Stomach (tissue), 9 donors: ENCODE results near the gene CEBPB. TPM values are rescaled to one million over a fixed set of nuclear protein-coding genes. Genes with fewer than 3 reads are reported as not detected.

Source experiments
- DNase-seq, 2 donors: peaks; one replicate each; pipeline versions ENCODE4 v3.0.0 to v3.0.0-alpha.2; 2013 to 2019
- H3K27ac ChIP-seq, 5 donors: fragments of 200-600 bp in 4 of 5; sonication (generic) in 4 of 5; one replicate each; pipeline ENCODE4 v1.5.1; 2013 to 2019; ENCODE audit warnings: mild to moderate bottlenecking in 1 of 5, moderate library complexity in 1 of 5
- H3K27me3 ChIP-seq, 3 donors: fragments of 200-600 bp; sonication (generic); one replicate each; pipeline ENCODE4 v1.5.1; 2017 to 2019; ENCODE audit warnings: mixed run types in 1 of 3
- H3K36me3 ChIP-seq, 4 donors: fragments of 200-600 bp; sonication (generic); 1 replicate in 3 of 4; 2 replicates in 1 of 4; pipeline ENCODE4 v1.5.1; 2016 to 2019
- H3K4me1 ChIP-seq, 4 donors: fragments of 200-600 bp; sonication (generic); one replicate each; pipeline ENCODE4 v1.5.1; 2016 to 2019
- H3K4me3 ChIP-seq, 4 donors: fragments of 200-600 bp; sonication (generic) in 3 of 4; one replicate each; pipeline ENCODE4 v1.5.1; 2016 to 2019; ENCODE audit warnings: mild to moderate bottlenecking in 1 of 4
- H3K9me3 ChIP-seq, 4 donors: fragments of 200-600 bp; sonication (generic); one replicate each; pipeline ENCODE4 v1.5.1; 2016 to 2019
- EP300 ChIP-seq: sonication (generic); formaldehyde crosslinking; IDR thresholded peaks from one replicate; pipeline ENCODE4 v1.6.1; 2017; ENCODE audit warnings: antibody characterized with exemption
- POLR2A ChIP-seq, 4 donors: fragments of 450-650 bp; IDR thresholded peaks; one replicate each; pipeline ENCODE4 v1.6.1; 2016; ENCODE audit warnings: antibody characterized with exemption in 4 of 4, control low read depth in 2 of 4, mild to moderate bottlenecking in 1 of 4, moderate library complexity in 1 of 4
- POLR2AphosphoS5 ChIP-seq, 3 donors: sonication (generic); formaldehyde crosslinking; IDR thresholded peaks; one replicate each; pipeline ENCODE4 v1.6.1; 2016; ENCODE audit warnings: antibody characterized with exemption in 3 of 3
- WGBS, 5 donors: extraction: QIAGEN DNeasy Blood & Tissue Kit in 3 of 5; methylation state at CpG; one replicate each; pipeline versions ENCODE4 v1.1.5 to v1.1.7; 2013 to 2018; 5-methylcytosine and 5-hydroxymethylcytosine counted together
- intact Hi-C: fragments of 100-400 bp; cut with DNase I; formaldehyde crosslinking; loops from one replicate; pipeline ENCODE4 v1.15.1; 2023; ENCODE audit warnings: low total_unique reads
- polyA plus RNA-seq, 3 donors: library from polyadenylated mRNA; stranded (reverse); fragments of 200-250 nt; gene quantifications; one replicate each; pipeline ENCODE4 v1.2.3, GENCODE V29; 2013
- total RNA-seq, 5 donors: library from RNA; depleted of rRNA; stranded (reverse); fragments of >200 nt; gene quantifications; one replicate each; pipeline versions ENCODE4 v1.1.0 to v1.2.3, GENCODE V29; 2014 to 2016
- TF ChIP-seq, protein P1 (sequence below), 7 experiments: fragments of 450-650 bp in 4 of 7; fragments of 200-600 bp in 3 of 7; sonication (generic) in 3 of 7; IDR thresholded peaks; one replicate each; pipeline ENCODE4 v1.5.1; 2016 to 2019; ENCODE audit warnings: antibody characterized with exemption in 7 of 7, control low read depth in 2 of 7, mild to moderate bottlenecking in 1 of 7
- donor health status: healthy with polysubstance abuse.
- donor health status: Bipolar disorder and iron deficiency.
- donor health status: healthy.

CEBPB gene
- total and polyA plus RNA-seq, 8 donors = 21.1 to 200 (median 36.5) TPM

DNA sequence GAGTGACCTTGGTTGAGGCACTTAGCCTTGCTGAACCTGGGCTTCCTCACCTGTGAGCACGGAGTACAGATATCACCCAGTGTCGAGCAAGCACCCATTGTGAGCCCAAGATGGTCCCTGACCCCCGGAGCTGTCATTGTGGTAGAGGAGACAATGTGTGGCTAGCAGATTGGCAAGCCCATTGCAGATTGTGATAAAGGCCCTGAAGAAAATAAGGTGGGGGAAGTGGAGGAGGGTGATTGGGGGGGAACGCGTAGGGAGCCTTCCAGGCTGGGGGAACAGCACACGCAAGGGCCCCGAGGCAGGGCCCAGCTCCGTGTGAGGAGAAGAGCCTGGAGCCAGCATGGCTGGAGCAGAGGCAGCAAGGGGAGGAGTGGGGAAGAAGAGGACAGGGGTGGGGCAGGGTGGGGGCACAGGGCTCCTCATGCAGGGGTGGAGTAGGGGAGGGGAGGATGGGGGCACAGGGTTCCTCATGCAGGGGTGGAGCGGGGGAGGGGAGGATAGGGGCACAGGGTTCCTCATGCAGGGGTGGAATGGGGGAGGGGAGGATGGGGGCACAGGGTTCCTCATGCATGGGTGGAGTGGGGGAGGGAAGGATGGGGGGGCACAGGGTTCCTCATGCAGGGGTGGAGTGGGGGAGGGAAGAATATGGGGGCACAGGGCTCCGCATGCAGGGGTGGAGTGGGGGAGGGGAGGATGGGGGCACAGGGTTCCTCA lies 7.0 kb downstream of the CEBPB start:
- DNase-seq = no peak
- TF ChIP-seq POLR2AphosphoS5 (IDR thresholded peaks at IDR 0.05) (no peak), POLR2A (IDR thresholded peaks at IDR 0.05) (no peak), EP300 (no peak)
- TF ChIP-seq, protein P1, sequence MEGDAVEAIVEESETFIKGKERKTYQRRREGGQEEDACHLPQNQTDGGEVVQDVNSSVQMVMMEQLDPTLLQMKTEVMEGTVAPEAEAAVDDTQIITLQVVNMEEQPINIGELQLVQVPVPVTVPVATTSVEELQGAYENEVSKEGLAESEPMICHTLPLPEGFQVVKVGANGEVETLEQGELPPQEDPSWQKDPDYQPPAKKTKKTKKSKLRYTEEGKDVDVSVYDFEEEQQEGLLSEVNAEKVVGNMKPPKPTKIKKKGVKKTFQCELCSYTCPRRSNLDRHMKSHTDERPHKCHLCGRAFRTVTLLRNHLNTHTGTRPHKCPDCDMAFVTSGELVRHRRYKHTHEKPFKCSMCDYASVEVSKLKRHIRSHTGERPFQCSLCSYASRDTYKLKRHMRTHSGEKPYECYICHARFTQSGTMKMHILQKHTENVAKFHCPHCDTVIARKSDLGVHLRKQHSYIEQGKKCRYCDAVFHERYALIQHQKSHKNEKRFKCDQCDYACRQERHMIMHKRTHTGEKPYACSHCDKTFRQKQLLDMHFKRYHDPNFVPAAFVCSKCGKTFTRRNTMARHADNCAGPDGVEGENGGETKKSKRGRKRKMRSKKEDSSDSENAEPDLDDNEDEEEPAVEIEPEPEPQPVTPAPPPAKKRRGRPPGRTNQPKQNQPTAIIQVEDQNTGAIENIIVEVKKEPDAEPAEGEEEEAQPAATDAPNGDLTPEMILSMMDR (IDR thresholded peaks at IDR 0.05) = no peak
- H3K27me3 ChIP-seq = no peaks in the 10 kb centered on the region
- no peak overlapping the region for H3K4me3 ChIP-seq
- peaks cover 0 to 4% (median 2%) of the 10 kb centered on the region in 4 donors for H3K9me3 ChIP-seq
- peaks cover 10 to 31% (median 18%) of the 10 kb centered on the region in 4 donors for H3K36me3 ChIP-seq
- 62 to 89% (median 80%) methylated on average over 9 to 10 of the region's 10 CpGs for WGBS, 5 donors
- peak overlapping the region in 2 of 5 donors; percentile 46 to 53 for H3K27ac ChIP-seq
- H3K4me1 ChIP-seq = peaks cover 14 to 46% (median 24%) of the 10 kb centered on the region in 4 donors
- intact Hi-C loops = no loop called here

DNA sequence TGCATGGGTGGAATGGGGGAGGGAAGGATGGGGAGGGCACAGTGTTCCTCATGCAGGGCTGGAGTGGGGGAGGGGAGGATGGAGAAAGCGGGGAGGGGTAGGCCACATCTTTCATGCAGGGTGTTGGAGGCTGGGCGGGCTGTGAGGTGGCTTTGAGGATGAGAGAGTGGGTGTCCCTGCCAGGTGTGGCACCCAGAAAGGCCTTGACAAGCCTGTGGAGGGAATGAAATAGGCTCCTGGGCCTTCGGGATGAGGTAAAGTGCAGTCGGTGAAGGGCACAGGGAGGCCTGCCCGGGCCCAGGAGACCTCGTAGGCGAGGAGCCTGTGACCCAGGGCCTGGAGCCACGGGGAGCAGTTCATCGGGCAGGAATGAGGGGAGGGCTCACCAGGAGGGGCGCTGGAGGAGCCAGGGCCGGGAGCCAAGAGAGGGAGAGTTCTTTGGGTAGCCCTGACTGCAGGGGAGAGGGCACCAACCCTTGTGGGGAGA lies 7.6 kb downstream of the CEBPB start:
- peaks cover 10 to 25% (median 14%) of the 10 kb centered on the region in 4 donors for H3K36me3 ChIP-seq
- no peak overlapping the region for H3K27ac ChIP-seq
- 58 to 76% (median 62%) methylated on average over 11 of the region's 11 CpGs for WGBS, 5 donors
- H3K27me3 ChIP-seq = no peaks in the 10 kb centered on the region
- peaks cover 0 to 4% (median 2%) of the 10 kb centered on the region in 4 donors for H3K9me3 ChIP-seq
- peaks cover 13 to 41% (median 18%) of the 10 kb centered on the region in 4 donors for H3K4me1 ChIP-seq
- DNase-seq = no peak
- no peak for TF ChIP-seq EP300
- TF ChIP-seq POLR2AphosphoS5 (IDR thresholded peaks at IDR 0.05) = peak in 1 of 3 donors; percentile 36
- TF ChIP-seq, protein P1 (IDR thresholded peaks at IDR 0.05) = no peak
- intact Hi-C loops = no loop called here
- no peak overlapping the region for H3K4me3 ChIP-seq

DNA sequence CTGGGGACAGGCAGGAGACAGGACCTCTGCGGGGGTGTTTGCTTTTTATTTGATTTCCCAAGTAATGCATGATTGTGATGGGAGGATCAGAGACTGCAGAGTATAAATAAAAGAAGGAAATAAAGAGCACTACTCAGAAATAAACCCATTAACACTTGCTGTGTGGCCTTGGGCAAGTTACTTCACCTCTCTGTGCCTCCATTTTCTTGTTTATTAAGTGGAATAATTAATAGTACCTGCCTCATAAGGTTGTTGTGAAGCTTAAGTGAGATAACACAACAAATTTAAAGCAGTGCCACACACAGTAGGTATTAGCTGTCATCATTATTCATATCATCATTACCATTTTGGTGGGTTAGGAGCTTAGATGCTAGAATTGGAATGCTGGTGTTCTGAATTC lies 8.1 kb downstream of the CEBPB start:
- no peak overlapping the region for H3K4me3 ChIP-seq
- peaks cover 8 to 36% (median 13%) of the 10 kb centered on the region in 4 donors for H3K4me1 ChIP-seq
- intact Hi-C loops = no loop called here
- H3K27ac ChIP-seq = no peak overlapping the region
- no peak for TF ChIP-seq POLR2A (IDR thresholded peaks at IDR 0.05)
- TF ChIP-seq POLR2AphosphoS5 (IDR thresholded peaks at IDR 0.05) = no peak
- TF ChIP-seq EP300 = no peak
- TF ChIP-seq, protein P1 (IDR thresholded peaks at IDR 0.05) = no peak
- no peak for DNase-seq
- peaks cover 6 to 20% (median 9%) of the 10 kb centered on the region in 4 donors for H3K36me3 ChIP-seq
- 81 to 91% (median 87%) methylated on average over 1 of the region's 1 CpG for WGBS, 5 donors
- H3K27me3 ChIP-seq = no peaks in the 10 kb centered on the region
- H3K9me3 ChIP-seq = peaks cover 0 to 4% (median 2%) of the 10 kb centered on the region in 4 donors

DNA sequence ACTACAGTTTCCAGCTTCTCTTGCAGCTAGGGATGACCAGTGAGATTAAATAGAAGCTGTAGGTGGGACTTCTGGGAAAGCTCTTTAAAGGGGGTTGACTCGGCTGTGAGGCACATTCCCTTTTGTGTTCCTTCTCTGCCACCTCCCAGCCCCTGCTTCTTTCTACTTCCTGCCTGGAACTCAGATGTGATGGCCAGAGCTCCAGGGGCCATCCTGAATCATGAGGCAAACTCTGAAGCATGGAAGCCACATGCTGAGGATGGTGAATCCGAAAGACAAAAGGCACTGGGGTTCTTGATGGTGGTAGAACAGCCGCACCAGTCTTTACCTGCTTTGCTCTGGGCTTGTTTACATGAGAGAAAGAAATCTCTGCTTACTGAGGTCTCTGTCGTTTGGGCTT lies 9.1 kb downstream of the CEBPB start:
- WGBS, 5 donors = 77 to 86% (median 81%) methylated on average over 4 of the region's 4 CpGs
- no peak for DNase-seq
- H3K27me3 ChIP-seq = no peaks in the 10 kb centered on the region
- H3K9me3 ChIP-seq = peaks cover 0 to 4% (median 2%) of the 10 kb centered on the region in 4 donors
- TF ChIP-seq, protein P1 (IDR thresholded peaks at IDR 0.05) = no peak
- no peak for TF ChIP-seq EP300
- TF ChIP-seq POLR2AphosphoS5 (IDR thresholded peaks at IDR 0.05) = no peak
- intact Hi-C loops = no loop called here
- peaks cover 0 to 12% (median 4%) of the 10 kb centered on the region in 4 donors for H3K36me3 ChIP-seq
- H3K4me3 ChIP-seq = no peak overlapping the region
- no peak overlapping the region for H3K27ac ChIP-seq
- H3K4me1 ChIP-seq = peaks cover 0 to 26% (median 4%) of the 10 kb centered on the region in 4 donors
